H1 (cell line): ENCODE measurements around the gene MTFP1. TPM values are rescaled to one million over a fixed set of nuclear protein-coding genes. Genes with fewer than 3 reads are reported as not detected.
"Not testable (repeated sequence)": the region's sequence is repeated elsewhere in the genome, so short reads cannot be mapped to it uniquely, and the experiment has no call there.

ENCODE experiments used
- CTCF ChIA-PET: fragments of 300-600 bp; sonication (Branson Sonifier 250); formaldehyde crosslinking; loops from one replicate; lab custom pipeline; 2021; ENCODE audit not compliant: partially characterized antibody; lab: Charles Lee
- POLR2A ChIA-PET: fragments of 300-600 bp; sonication (Branson Sonifier 250); formaldehyde crosslinking; loops from one replicate; lab custom pipeline; 2021; ENCODE audit warnings: inconsistent platforms; ENCODE audit not compliant: partially characterized antibody; lab: Charles Lee
- DNase-seq, 2 experiments: peaks; one replicate each; pipeline versions ENCODE4 v3.0.0 to v3.0.0-alpha.2; 2010 to 2022; ENCODE audit warnings: low spot score in 2 of 2, low read depth in 1 of 2, mixed read lengths in 1 of 2
- FAIRE-seq: peaks from 2 replicates; lab custom pipeline; 2011; peaks lifted over from hg19 to GRCh38; lab: Jason Lieb, UNC
- H2AFZ ChIP-seq: 2 replicates; pipeline ENCODE4 v1.8.1; 2012; ENCODE audit warnings: low read length, inconsistent platforms
- H2AK5ac ChIP-seq: 2 replicates; pipeline ENCODE4 v1.6.1; 2013; ENCODE audit warnings: low read depth, low read length
- H2BK120ac ChIP-seq: replicated peaks from 2 replicates; pipeline ENCODE3; 2013; ENCODE audit warnings: low read depth, low read length, inconsistent platforms
- H2BK12ac ChIP-seq: 2 replicates; pipeline ENCODE4 v1.6.1; 2013; ENCODE audit warnings: low read depth, low read length
- H2BK15ac ChIP-seq: 2 replicates; pipeline ENCODE4 v1.6.1; 2013; ENCODE audit warnings: low read length
- H2BK20ac ChIP-seq: 2 replicates; pipeline ENCODE4 v1.6.1; 2013; ENCODE audit warnings: low read length
- H2BK5ac ChIP-seq: 2 replicates; pipeline ENCODE4 v1.6.1; 2013; ENCODE audit warnings: low read depth, low read length
- H3K14ac ChIP-seq: 2 replicates; pipeline ENCODE4 v1.6.1; 2013; ENCODE audit warnings: inconsistent platforms; ENCODE audit not compliant: insufficient read length
- H3K18ac ChIP-seq: 2 replicates; pipeline ENCODE4 v1.6.1; 2013; ENCODE audit warnings: low read length; ENCODE audit errors: extremely low read depth
- H3K23ac ChIP-seq: 2 replicates; pipeline ENCODE4 v1.6.1; 2013; ENCODE audit warnings: inconsistent platforms; ENCODE audit not compliant: insufficient read length
- H3K23me2 ChIP-seq: 2 replicates; pipeline ENCODE4 v1.6.1; 2013; ENCODE audit warnings: low read depth, low read length
- H3K27ac ChIP-seq: 2 replicates; pipeline ENCODE4 v1.6.1; 2011; ENCODE audit warnings: low read depth, low read length, inconsistent platforms
- H3K27me3 ChIP-seq, 4 experiments: replicated peaks in 1 of 4; 1 replicate in 1 of 4; 2 replicates in 3 of 4; pipeline versions ENCODE4 v1.6.1 to v1.8.1; 2011 to 2013; ENCODE audit warnings: low read length in 3 of 4, mild to moderate bottlenecking in 3 of 4, inconsistent platforms in 2 of 4, mixed read lengths in 2 of 4, moderate library complexity in 1 of 4; ENCODE audit not compliant: control insufficient read depth in 3 of 4, insufficient read depth in 3 of 4; ENCODE audit errors: extremely low read depth in 1 of 4
- H3K36me3 ChIP-seq, 4 experiments: 2 replicates each; pipeline versions ENCODE4 v1.6.1 to v1.8.1; 2011 to 2013; ENCODE audit warnings: mild to moderate bottlenecking in 4 of 4, low read length in 3 of 4, moderate library complexity in 2 of 4, control low read depth in 1 of 4, inconsistent platforms in 1 of 4; ENCODE audit not compliant: insufficient read depth in 4 of 4, control insufficient read depth in 2 of 4
- H3K4ac ChIP-seq: replicated peaks from 2 replicates; pipeline ENCODE3; 2013; ENCODE audit warnings: low read length, low read depth, mixed read lengths, inconsistent platforms; ENCODE audit not compliant: insufficient read length
- H3K4me1 ChIP-seq, 4 experiments: replicated peaks in 1 of 4; 1 replicate in 1 of 4; 2 replicates in 3 of 4; pipeline versions ENCODE4 v1.6.1 to v1.8.1; 2011 to 2013; ENCODE audit warnings: low read length in 3 of 4, inconsistent platforms in 2 of 4, mixed read lengths in 1 of 4; ENCODE audit not compliant: insufficient read depth in 4 of 4, control insufficient read depth in 3 of 4
- H3K4me2 ChIP-seq, 2 experiments: 2 replicates each; pipeline versions ENCODE4 v1.6.1 to v1.8.1; 2011 to 2013; ENCODE audit warnings: low read depth in 2 of 2, low read length in 2 of 2, control low read depth in 1 of 2, inconsistent platforms in 1 of 2, mild to moderate bottlenecking in 1 of 2; ENCODE audit not compliant: insufficient read depth in 1 of 2
- H3K4me3 ChIP-seq, 4 experiments: fragments of 200-600, 300-600 bp in 1 of 4; sonication (generic), shearing (Covaris generic), sonication (Bioruptor Twin) in 1 of 4; 2 replicates each; pipeline versions ENCODE4 v1.5.1 to v1.8.1; 2011 to 2016; ENCODE audit warnings: low read length in 4 of 4, low read depth in 3 of 4, control low read depth in 2 of 4, inconsistent platforms in 2 of 4, mild to moderate bottlenecking in 2 of 4, mixed read lengths in 1 of 4, moderate library complexity in 1 of 4; ENCODE audit not compliant: insufficient read depth in 2 of 4; ENCODE audit errors: extremely low read depth in 1 of 4
- H3K56ac ChIP-seq: replicated peaks from 2 replicates; pipeline ENCODE3; 2013; ENCODE audit warnings: low read depth, mild to moderate bottlenecking, mixed read lengths, low read length, inconsistent platforms; ENCODE audit not compliant: insufficient read length
- H3K79me1 ChIP-seq: 2 replicates; pipeline ENCODE4 v1.6.1; 2013; ENCODE audit warnings: low read depth, low read length, control low read depth
- H3K79me2 ChIP-seq, 2 experiments: 2 replicates each; pipeline versions ENCODE4 v1.6.1 to v1.8.1; 2012 to 2013; ENCODE audit warnings: low read length in 2 of 2, mild to moderate bottlenecking in 2 of 2, inconsistent platforms in 1 of 2; ENCODE audit not compliant: insufficient read depth in 2 of 2, control insufficient read depth in 1 of 2
- H3K9ac ChIP-seq, 4 experiments: replicated peaks in 1 of 4; 1 replicate in 1 of 4; 2 replicates in 3 of 4; pipeline versions ENCODE4 v1.6.1 to v1.8.1; 2011 to 2013; ENCODE audit warnings: low read depth in 3 of 4, low read length in 3 of 4, control low read depth in 2 of 4, mild to moderate bottlenecking in 2 of 4, moderate library complexity in 2 of 4, inconsistent platforms in 1 of 4; ENCODE audit errors: extremely low read depth in 1 of 4
- H3K9me3 ChIP-seq, 2 experiments: 2 replicates each; pipeline versions ENCODE4 v1.6.1 to v1.8.1; 2012 to 2013; ENCODE audit warnings: mild to moderate bottlenecking in 2 of 2, moderate library complexity in 2 of 2, control low read depth in 1 of 2, inconsistent platforms in 1 of 2, low read depth in 1 of 2, low read length in 1 of 2, mixed read lengths in 1 of 2; ENCODE audit not compliant: insufficient read depth in 2 of 2
- H4K20me1 ChIP-seq, 2 experiments: replicated peaks in 1 of 2; 2 replicates each; pipeline versions ENCODE3 to v1.8.1; 2011 to 2013; ENCODE audit warnings: inconsistent platforms in 2 of 2, low read length in 2 of 2, mild to moderate bottlenecking in 1 of 2; ENCODE audit not compliant: insufficient read depth in 2 of 2, control insufficient read depth in 1 of 2
- H4K5ac ChIP-seq: 2 replicates; pipeline ENCODE4 v1.6.1; 2013; ENCODE audit warnings: low read length, low read depth, mixed read lengths, inconsistent platforms; ENCODE audit not compliant: insufficient read length
- H4K8ac ChIP-seq: 2 replicates; pipeline ENCODE4 v1.8.0; 2013; ENCODE audit warnings: mild to moderate bottlenecking, moderate library complexity, low read length, inconsistent platforms; ENCODE audit not compliant: insufficient read depth; ENCODE audit errors: extremely low read depth
- H4K91ac ChIP-seq: replicated peaks from 2 replicates; pipeline ENCODE3; 2013; ENCODE audit warnings: low read length, mixed read lengths, inconsistent platforms; ENCODE audit not compliant: insufficient read length
- WGBS, 2 experiments: shearing (Covaris generic) in 1 of 2; methylation state at CpG; one replicate each; pipeline versions ENCODE4 v1.1.6 to v1.1.7; 2013 to 2015; ENCODE audit warnings: low lambda C conversion rate in 2 of 2, mixed read lengths in 2 of 2, inconsistent platforms in 1 of 2, low coverage in 1 of 2, missing lambda C conversion rate in 1 of 2; ENCODE audit not compliant: insufficient replicate concordance in 2 of 2, insufficient coverage in 1 of 2, insufficient read length in 1 of 2; ENCODE audit errors: extremely low coverage in 1 of 2, missing lambda C conversion rate in 1 of 2; 5-methylcytosine and 5-hydroxymethylcytosine counted together
- polyA plus RNA-seq, 7 experiments: library from polyadenylated mRNA; depleted of rRNA in 3 of 7; stranded (reverse) in 5 of 7; unstranded in 2 of 7; fragments of >200 nt in 5 of 7; fragments of 200-250 nt in 2 of 7; gene quantifications; 1 replicate in 5 of 7; 2 replicates in 1 of 7; 4 replicates in 1 of 7; pipeline versions ENCODE4 v1.2.1 to v1.2.3, GENCODE V29; 2011 to 2013; ENCODE audit warnings: missing spikeins in 2 of 7, mixed read lengths in 2 of 7
- total RNA-seq: library from RNA; stranded (reverse); fragmentation: NEBNext Ultra II Directional; extraction: Animal tissue kit (Norgen Biotek cat#: 25700); gene quantifications from 2 replicates; pipeline ENCODE4 v1.2.1, GENCODE V29; 2021

Gene MTFP1
- total and polyA plus RNA-seq, 2 of the 8 experiments (the other 6 are each of a cell fraction or from before 2014, with no cell fraction given) = 59.8 to 98.8 TPM

DNA sequence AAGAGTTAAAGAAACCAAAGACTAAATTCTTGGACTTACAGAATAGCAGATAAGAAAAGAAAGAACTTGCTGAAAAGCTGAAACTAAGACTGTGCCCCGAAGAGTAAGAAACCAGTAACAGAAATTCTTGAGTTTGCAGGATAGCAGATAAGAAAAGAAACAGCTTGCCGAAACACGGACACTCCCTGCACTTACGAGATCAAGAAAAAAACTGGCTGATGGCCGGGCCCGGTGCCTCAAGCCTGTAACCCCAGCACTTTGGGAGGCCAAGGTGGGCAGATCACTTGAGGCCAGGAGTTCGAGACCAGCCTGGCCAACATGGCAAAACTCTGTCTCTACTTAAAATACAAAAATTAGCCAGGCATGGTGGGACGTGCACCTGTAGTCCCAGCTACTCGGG is 25.9 kb downstream of the MTFP1 start:
- ChIA-PET POLR2A (interaction anchor here (1.2 kb wide), 2 partner anchors 13 to 27 kb away, joined by 3 read pairs; no protein-coding TSS in a partner anchor), CTCF (interaction anchor here (1.1 to 1.8 kb wide), 3 partner anchors 10 to 69 kb away, joined by 3 to 6 read pairs (median 4); no protein-coding TSS in a partner anchor)
- not testable (repeated sequence) for H2AK5ac ChIP-seq, H3K36me3 ChIP-seq, H3K23me2 ChIP-seq, H3K56ac ChIP-seq, H2AFZ ChIP-seq, H2BK15ac ChIP-seq, H3K79me1 ChIP-seq, H3K27me3 ChIP-seq, H4K91ac ChIP-seq, H4K5ac ChIP-seq, H3K18ac ChIP-seq, H3K14ac ChIP-seq, H4K8ac ChIP-seq, H2BK5ac ChIP-seq, H3K4ac ChIP-seq, FAIRE-seq, DNase-seq, H3K79me2 ChIP-seq, H3K27ac ChIP-seq, H2BK12ac ChIP-seq, H3K4me1 ChIP-seq, H3K4me3 ChIP-seq, H2BK20ac ChIP-seq, H3K4me2 ChIP-seq, H2BK120ac ChIP-seq, H3K9ac ChIP-seq, H4K20me1 ChIP-seq, H3K9me3 ChIP-seq, H3K23ac ChIP-seq
- 96% methylated on average over 9 of the region's 9 CpGs; no CpG with 5 or more reads in 1 of the 2 experiments for WGBS, 2 experiments
